CD4-positive, alpha-beta T cell treated with Interleukin-17A for 1 hour (primary cell): ENCODE results near the gene PRF1.
"Not testable (repeated sequence)": the region's sequence is repeated elsewhere in the genome, so short reads cannot be mapped to it uniquely, and the experiment has no call there.

Experiments
- DNase-seq: peaks from one replicate; pipeline ENCODE4 v3.0.0-alpha.2; 2020

Gene PRF1

DNA sequence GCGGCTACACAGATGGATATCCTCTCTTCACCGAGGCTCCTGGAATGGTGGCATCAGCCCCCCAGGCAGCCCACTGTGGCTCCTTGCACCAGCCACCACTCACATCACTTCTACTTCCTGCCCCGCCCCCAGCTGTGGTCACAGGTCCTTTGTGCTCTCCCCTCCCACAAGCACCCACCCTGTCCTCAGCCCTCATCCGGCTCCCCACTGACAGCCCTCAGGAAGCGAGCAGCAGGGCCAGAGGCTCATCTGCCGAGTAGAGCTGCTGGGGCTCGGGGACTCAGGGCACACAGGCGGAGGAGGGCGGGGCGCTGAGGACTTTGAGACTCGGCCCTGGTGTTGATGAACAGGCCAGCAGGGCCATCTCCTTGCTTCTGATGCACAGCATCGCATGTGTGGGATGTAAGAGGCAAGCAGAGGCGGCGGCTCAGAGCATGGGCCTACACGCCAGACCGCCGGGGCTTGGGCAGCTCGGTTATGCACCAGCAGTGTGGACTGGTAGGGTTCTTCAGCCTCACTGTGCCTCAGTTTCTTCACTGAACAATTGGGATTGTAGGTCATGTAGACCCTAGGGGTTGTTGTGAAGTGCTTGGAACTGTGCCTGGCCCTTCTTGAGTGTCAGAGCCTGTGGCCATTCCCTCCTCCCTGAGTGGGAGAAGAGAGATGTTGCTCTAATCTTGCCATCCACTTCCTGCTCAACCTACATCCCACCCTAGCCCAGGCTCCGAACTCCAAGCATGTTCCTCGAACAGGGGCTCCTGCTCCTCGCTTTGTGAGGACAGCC lies at the start of gene PRF1:
Gene PRF1, minus strand, starts transcription at position 77 of the 784 bp plus-strand sequence. CDS start 1,839 bp downstream, outside the sequence.
- DNase-seq: peak; percentile 84

- no peak for DNase-seq
Observed at GRCh38 chr10:70651661-70652060, 49.1 kb upstream of the PRF1 start.

GRCh38 chr10:70650718-70651117 lies 48.2 kb upstream of the PRF1 start:
- DNase-seq: no peak

DNA sequence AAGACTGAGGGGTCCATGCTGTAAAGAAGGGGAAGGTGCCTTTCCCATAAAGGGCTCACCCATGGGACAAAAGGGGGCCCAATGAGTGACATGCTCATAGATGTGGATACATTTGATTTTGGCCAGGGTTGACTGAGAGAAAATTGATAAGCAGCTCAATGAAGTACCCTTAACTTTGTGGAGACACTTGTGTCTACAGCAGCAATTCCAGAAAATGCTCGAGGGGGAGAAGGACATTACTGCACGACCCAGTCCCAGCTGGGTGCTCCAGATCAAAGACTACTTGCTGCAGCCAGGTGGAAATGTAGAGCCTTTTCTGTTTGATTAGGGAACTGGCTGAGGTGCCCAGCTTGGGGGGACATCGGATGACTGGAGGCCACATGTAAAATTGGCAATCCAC lies 47.6 kb upstream of the PRF1 start:
- DNase-seq: no peak

- DNase-seq: no peak
Observed at GRCh38 chr10:70649526-70649925, 47.0 kb upstream of the PRF1 start.

DNA sequence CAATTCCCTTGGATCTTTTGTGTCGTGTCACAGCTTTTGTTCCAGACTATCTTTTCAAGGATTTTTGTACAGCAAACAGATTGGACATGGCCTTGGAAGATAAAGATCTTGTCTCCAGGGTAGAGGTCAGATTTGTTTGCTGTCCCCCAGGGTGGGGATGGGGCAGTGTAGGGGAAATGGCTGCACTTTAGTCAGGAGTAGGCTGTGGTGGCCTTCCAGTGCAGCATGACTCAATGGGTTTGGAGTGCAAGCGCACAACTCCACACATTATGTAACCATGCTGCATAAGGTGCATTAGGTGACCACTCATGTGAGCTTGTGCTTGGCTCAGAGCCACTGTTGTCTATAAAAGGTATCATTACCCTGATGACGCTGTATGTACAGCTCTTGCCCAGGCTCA lies 45.9 kb upstream of the PRF1 start:
- no peak for DNase-seq

GRCh38 chr10:70647086-70647485 lies 44.5 kb upstream of the PRF1 start:
- no peak for DNase-seq

DNA sequence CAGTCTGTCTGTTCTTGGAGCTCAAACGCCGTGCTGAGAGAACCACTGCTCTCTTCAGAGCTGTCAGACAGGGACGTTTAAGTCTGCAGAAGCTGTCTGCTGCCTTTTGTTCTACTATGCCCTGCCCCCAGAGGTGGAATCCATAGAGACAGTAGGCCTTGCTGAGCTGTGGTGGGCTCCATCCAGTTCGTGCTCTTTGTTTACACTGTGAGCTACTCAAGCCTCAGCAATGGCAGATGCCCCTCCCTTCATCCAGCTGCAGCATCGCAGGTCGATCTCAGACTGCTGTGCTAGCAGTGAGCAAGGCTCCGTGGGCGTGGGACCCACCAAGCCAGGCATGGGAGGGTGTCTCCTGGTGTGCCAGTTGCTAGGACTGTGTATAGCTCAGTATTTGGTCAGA lies 42.4 kb upstream of the PRF1 start:
- not testable (repeated sequence) for DNase-seq

GRCh38 chr10:70643272-70643671 lies 40.7 kb upstream of the PRF1 start:
- DNase-seq: not testable (repeated sequence)

DNA sequence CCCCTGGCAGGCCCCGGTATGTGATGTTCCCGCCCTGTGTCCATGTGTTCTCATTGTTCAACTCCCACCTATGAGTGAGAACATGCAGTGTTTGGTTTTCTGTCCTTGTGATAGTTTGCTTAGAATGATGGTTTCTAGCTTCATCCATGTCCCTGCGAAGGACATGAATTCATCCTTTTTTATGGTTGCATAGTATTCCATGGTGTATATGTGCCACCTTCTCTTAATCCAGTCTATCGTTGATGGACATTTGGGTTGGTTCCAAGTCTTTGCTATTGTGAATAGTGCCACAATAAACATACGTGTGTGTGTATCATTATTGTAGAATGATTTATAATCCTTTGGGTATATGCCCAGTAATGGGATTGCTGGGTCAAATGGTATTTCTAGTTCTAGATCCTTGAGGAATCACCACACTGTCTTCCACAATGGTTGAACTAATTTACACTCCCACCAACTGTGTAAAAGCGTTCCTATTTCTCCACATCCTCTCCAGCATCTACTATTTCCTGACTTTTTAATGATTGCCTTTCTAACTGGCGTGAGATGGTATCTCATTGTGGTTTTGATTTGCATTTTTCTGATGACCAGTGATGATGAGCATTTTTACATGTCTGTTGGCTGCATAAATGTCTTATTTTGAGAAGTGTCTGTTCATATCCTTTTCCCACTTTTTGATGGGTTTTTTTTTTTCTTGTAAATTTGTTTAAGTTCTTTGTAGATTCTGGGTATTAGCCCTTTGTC lies 37.3 kb upstream of the PRF1 start:
- not testable (repeated sequence) for DNase-seq

DNA sequence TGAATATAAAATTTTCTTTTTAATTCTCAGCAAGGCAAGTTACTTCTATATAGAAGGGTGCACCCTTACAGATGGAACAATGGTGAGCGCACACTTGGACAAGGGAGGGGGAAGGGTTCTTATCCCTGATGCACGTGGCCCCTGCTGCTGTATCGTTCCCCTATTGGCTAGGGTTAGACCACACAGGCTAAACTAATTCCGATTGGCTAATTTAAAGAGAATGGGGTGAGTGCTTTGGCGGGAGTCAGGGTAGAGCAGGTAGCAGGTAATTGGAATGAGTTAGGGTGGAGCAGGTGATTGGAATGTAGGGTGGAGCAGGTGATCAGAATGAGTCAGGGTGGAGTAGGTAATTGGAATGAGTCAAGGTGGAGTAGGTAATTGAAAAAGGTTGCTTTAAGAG lies 32.0 kb upstream of the PRF1 start:
- not testable (repeated sequence) for DNase-seq

DNA sequence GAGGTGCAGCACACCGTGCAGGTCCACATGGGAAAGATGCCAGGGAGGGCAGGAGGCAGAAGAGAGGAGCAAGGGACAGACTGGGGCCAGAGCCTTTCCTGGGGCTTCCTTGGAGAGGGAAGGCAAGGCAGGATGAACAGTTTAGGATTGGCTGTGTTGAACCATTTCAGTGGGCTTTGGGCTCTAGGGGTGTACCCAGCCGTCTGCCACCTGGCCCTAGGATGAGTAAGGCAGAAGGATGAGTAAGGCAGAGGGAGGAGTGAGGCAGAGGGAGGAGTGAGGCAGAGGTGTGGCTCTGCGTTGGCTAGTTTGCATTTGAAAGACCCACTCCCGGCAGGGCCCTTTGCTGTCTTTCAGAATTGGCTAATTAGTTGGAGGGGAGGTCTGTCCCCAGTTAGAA lies 31.5 kb upstream of the PRF1 start:
- no peak for DNase-seq

- DNase-seq: not testable (repeated sequence)
Observed at GRCh38 chr10:70631735-70632134, 29.2 kb upstream of the PRF1 start.

GRCh38 chr10:70629338-70629737 lies 26.8 kb upstream of the PRF1 start:
- no peak for DNase-seq

- DNase-seq: no peak
Observed at GRCh38 chr10:70626056-70626455, 23.5 kb upstream of the PRF1 start.

DNA sequence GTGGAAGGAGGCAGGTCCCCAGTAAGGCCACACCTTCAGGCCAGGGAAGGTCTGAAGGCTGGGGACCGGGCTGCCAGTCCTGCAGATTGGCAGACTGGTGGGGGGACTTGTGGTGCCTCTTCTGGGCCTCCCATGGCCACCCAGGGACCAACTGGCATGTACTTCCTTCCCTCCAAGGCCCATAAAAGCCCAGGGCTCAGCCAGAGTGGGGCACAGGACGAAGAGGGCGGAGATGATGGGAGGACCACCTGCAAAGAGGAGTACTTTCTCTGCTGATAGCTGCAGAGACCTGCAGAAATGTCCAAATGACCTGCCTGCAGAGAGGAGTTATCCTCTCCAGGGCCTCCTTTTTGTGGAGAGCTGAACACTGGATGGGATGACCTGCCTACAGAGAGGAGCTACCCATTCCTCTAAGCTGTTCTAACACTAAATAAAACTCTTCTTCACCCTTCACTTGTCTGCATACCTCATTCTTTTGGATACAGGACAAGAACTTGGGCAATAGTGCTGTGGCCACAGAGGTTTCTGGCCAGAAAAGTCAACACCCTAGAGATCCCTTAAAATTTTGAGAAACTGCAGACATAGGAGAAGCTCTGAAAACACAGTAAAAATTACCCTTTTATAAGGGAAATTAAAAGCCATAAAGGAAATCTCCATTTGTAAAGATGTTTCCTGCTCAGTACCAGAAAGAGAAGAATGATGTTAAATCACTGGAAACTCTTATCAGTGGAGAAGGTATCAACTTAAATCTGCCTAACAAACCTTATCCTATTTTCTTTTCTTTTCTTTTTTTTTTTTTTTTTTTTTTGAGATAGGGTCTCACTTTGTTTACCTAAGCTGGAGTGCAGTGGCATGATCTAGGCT lies 20.7 kb upstream of the PRF1 start:
- no peak for DNase-seq

DNA sequence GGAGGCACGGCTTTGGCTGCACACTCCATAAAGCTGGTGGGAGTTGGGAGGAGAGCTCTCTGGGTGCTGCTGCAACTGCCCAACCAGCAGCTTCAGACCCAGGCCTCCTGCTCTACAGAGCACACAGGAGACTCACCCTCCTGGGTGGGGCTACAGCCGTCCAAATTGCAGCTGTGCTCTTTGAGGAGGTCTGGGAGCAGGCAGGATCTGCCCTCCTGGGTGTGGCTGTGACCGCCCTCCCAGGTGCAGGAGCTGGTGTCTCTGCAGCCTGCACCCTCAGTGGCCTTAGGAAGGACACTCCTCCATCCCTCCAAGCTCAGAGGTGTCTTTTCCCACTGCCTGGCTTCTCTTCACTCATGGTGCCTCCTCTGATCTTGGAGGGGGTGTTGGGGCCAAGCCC lies 20.0 kb upstream of the PRF1 start:
- DNase-seq: no peak

DNA sequence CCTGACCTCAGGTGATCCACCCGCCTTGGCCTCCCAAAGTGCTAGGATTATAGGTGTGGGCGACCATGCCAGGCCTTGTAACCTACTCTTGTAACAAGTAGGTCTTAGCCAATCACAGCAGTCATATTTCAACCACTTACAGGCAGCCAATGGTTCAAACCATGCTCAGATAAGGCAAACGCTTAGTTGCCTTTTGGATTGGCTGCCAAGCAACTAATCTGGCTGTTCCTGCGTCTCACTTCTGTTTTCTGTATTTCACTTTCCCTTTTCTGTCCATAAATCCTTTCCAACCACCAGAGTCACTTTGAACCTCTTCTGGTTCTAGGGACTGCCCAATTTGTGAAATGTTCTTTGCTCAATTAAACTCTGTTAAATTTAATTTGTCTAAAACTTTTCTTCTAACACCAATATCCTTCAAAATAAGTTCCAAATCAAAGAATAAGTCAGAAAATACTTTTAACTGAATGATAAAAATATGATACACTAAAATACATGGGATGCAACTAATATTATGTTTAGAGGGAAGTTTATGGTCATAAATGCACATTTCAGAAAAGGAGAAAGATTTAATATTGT lies 19.1 kb upstream of the PRF1 start:
- DNase-seq: no peak

GRCh38 chr10:70620020-70620289 lies 17.4 kb upstream of the PRF1 start:
- no peak for DNase-seq

DNA sequence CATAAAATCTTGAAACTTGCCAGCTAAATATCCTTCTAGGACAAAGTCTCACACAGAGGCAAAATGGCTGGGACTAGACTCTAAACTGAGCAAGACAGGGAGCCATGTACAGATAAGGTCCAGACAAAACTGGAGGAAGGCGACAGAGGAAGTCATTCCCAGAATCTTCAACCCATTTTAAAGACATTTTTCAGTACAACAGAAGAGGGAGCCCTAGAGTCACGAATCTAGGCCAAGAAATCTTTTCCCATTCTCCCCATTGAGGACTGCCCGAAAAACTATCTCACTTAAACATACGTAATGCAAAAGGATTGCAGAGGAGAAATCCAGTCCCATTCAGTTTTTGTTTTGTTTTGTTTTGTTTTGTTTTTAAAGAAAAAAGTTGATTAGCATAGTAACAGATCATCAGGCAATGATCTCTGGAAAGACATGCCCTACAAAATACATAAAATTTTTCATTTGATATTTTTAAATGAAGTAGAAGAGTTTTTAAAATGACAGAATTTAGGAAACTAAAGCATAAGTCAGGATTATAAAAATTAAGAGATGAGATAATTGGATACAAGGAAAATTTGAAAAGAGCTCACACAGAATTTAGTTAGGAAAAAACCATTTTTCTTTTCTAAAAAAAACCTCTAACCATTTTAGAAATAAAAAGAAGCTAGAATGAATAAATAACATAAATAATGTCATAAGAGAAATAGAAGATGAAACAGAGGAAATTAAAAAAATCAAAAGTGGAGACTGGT lies 16.9 kb upstream of the PRF1 start:
- no peak for DNase-seq

- DNase-seq: no peak
Observed at GRCh38 chr10:70618663-70619062, 16.1 kb upstream of the PRF1 start.

DNA sequence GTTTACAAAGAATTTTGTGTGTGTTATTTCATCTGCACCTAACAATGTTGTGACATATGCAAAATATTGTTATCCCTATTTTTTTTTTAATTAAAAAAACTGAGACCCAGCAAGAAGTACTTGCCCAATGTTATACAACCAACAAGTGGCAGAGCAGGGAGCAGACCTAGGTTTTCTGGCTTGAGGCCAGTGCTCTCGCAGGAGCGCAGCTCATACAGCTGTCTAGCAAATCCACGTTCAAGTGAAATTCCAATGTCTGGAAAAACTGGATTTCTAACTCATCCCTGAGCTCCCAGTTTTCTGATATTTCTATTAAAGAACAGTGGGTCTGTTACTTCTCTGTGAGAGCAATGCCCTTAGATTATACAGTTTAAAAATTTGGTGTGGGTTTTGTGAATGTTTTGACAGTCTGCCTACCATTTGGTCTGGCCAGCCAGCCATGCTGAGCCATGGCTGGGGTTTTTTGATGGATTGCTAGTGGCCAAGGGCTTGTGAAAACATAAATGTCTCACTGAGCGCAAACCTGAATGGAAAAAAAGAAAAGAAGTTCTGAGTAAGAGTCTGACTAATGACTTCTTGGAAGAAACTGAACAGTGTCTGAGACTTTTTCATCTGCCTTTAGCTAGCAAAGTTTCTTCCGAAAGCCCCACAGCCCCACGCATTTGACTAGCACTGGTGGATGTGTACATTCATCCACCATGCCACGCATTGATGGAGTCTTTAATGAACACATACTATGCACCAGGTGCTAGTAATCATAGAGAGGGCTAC lies 15.4 kb upstream of the PRF1 start:
- no peak for DNase-seq
